RWPE1 (cell line): ENCODE results near the gene ROR2.

Source experiments
- CTCF ChIA-PET: fragments of 350-600 bp; sonication (Branson Sonifier 250); formaldehyde crosslinking; extraction: SDS; loops from one replicate; lab custom pipeline; 2021; lab: Yijun Ruan, JAX
- POLR2A ChIA-PET: fragments of 400-600 bp; formaldehyde crosslinking; extraction: SDS; loops from one replicate; lab custom pipeline; 2020; ENCODE audit warnings: antibody characterized with exemption; ENCODE audit not compliant: low non-redundant PET; lab: Yijun Ruan, JAX
- DNase-seq: peaks from one replicate; pipeline ENCODE4 v3.0.0; 2012; ENCODE audit warnings: low spot score
- H3K27ac ChIP-seq: fragments of 450-650 bp; 2 replicates; pipeline ENCODE4 v1.5.1; 2017
- TF ChIP-seq, protein P1 (sequence below): fragments of 450-650 bp; conservative IDR thresholded peaks from 2 replicates; pipeline ENCODE4 v1.5.1; 2017; ENCODE audit warnings: low read depth, mild to moderate bottlenecking

Gene ROR2

DNA sequence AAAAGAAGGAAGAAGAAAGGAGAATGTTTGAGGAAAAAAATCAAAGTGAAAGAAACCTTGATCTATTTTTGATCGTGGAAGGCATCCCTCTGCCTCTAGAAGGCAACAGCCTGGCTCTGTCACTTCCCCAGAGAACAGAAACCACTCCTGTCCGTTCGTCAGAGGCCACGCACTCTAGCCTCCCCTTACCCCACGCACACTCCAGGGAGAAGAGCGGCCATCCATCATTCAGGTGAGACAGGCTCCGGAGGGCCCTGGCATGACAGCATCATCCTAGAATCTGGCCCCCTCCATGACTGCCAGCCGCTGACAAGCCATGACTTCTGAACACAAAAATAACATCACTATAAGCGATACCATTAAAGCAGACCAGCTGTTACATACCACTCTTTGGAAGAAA lies 135.8 kb downstream of the ROR2 start:
- ChIA-PET POLR2A (no interaction called here), CTCF (interaction anchor here (0.7 kb wide), 1 partner anchor 50 kb away, joined by 5 read pairs; no protein-coding TSS in a partner anchor)
- no peak for DNase-seq
- TF ChIP-seq, protein P1, sequence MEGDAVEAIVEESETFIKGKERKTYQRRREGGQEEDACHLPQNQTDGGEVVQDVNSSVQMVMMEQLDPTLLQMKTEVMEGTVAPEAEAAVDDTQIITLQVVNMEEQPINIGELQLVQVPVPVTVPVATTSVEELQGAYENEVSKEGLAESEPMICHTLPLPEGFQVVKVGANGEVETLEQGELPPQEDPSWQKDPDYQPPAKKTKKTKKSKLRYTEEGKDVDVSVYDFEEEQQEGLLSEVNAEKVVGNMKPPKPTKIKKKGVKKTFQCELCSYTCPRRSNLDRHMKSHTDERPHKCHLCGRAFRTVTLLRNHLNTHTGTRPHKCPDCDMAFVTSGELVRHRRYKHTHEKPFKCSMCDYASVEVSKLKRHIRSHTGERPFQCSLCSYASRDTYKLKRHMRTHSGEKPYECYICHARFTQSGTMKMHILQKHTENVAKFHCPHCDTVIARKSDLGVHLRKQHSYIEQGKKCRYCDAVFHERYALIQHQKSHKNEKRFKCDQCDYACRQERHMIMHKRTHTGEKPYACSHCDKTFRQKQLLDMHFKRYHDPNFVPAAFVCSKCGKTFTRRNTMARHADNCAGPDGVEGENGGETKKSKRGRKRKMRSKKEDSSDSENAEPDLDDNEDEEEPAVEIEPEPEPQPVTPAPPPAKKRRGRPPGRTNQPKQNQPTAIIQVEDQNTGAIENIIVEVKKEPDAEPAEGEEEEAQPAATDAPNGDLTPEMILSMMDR = no peak
- H3K27ac ChIP-seq = no peak overlapping the region

GRCh38 chr9:91813176-91813795 lies 136.7 kb downstream of the ROR2 start:
- TF ChIP-seq, protein P1 = no peak
- no peak overlapping the region for H3K27ac ChIP-seq
- CTCF ChIA-PET = no interaction called here
- POLR2A ChIA-PET = no interaction called here
- DNase-seq = no peak

DNA sequence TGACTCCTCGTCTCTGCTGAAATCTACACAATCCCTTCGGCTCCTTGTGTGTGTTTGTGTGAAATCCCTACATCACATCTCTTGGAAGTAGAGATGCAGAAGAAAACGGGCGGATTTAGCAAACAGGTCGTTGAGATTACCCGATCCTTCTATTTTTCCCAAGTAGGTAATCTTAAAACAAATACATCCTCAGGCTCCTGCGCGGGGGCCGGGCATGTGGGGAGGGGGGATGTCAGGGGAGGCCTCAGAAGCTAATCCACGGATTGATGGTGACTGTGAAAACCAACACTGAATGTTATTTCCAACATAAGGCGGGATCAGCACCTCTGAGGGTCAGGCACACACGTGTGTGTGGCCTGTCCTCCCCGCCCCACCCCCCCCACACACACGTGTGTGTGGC lies 137.8 kb downstream of the ROR2 start:
- no peak for DNase-seq
- POLR2A ChIA-PET = no interaction called here

DNA sequence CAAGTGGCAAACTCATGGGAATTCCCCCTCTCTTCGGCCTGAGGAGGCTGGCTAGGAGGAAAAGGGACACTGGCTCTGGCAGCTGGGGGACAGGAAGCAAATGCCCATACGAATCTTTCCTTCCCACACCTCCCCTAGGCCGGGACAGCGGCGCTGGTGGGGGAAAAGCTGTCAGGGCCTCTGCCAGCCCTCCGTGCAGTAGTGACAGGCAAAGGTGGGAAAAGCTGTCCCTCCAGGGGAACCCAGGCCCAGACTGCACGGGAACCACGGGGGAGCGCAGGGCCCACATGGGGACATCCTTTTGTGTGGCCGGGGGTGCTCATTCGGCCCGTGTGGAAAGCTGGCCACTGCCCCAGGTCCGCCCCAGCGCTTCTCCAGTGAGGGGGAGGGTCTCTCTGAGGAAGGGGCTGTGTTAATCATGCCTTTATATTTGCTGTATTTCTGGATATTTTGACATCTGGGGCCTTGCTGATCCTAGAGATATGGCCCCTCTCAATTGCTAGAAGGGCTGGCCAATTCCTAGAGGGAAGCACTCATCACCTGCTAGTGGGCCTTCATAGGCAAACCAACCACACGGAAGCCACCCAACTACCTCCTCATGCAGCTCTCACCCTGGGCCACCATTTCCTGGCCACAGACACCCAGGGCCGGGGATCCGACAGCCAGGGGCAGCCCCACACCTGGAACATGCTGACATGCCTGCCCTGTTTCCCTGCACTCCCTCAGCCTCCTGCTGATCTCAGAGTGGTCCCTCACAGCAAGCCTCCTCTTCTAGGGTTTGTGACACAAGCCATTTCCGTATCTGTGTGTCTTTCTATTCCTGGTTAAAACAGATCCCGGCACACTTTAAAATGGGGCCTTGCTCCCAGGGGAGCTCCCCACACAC lies 138.8 kb downstream of the ROR2 start:
- POLR2A ChIA-PET = no interaction called here
- TF ChIP-seq, protein P1 = no peak
- no peak for DNase-seq
- H3K27ac ChIP-seq = no peak overlapping the region
- CTCF ChIA-PET = interaction anchor here (0.6 to 0.7 kb wide), 4 partner anchors 20 to 964 kb away, joined by 3 to 5 read pairs (median 4); no protein-coding TSS in a partner anchor

More for the DNA sequence above, 137.8 kb downstream of the ROR2 start:
- CTCF ChIA-PET = interaction anchor here (0.6 to 0.7 kb wide), 3 partner anchors 21 to 327 kb away, joined by 3 to 5 read pairs (median 3); no protein-coding TSS in a partner anchor
- TF ChIP-seq, protein P1 = no peak
- no peak overlapping the region for H3K27ac ChIP-seq

- ChIA-PET CTCF (interaction anchor here (0.6 kb wide), 1 partner anchor 15 kb away, joined by 3 read pairs; no protein-coding TSS in a partner anchor), POLR2A (no interaction called here)
- TF ChIP-seq, protein P1 = no peak
- no peak overlapping the region for H3K27ac ChIP-seq
- no peak for DNase-seq
Observed at GRCh38 chr9:91810286-91810905, 139.6 kb downstream of the ROR2 start.
